GM18526 (cell line): Measurements from ENCODE around the gene ZYG11A.

Source experiments
- POLR2A ChIP-seq: IDR thresholded peaks from 3 replicates; pipeline ENCODE4 v1.6.1; 2011; ENCODE audit not compliant: insufficient read length; ENCODE audit errors: extremely low read depth

ZYG11A gene

GRCh38 chr1:52913537-52913936 is 71.0 kb downstream of the ZYG11A start:
- TF ChIP-seq POLR2A: no peak

- TF ChIP-seq POLR2A: no peak
Observed at GRCh38 chr1:52914463-52914862, 71.9 kb downstream of the ZYG11A start.

GRCh38 chr1:52915211-52915854 is 72.8 kb downstream of the ZYG11A start:
- TF ChIP-seq POLR2A: no peak

DNA sequence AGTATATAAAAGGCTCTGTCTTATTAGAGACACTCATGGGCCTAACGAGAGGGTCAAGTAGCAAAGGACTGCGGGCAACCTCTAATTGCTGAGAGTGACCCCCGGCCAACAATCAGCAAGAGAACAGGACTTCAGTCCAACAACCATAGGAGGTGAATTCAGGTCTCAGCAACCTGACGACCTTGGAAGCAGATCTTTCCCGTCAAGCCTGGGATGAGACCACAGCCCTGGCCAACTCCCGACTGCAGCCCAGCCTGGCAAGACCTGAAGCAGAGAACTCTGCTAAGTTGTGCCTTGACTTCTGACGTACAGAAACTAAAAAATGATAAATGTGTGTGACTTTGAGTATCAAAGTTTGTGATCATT is 73.3 kb downstream of the ZYG11A start:
- no peak for TF ChIP-seq POLR2A

GRCh38 chr1:52916241-52916975 is 73.8 kb downstream of the ZYG11A start:
- no peak for TF ChIP-seq POLR2A

DNA sequence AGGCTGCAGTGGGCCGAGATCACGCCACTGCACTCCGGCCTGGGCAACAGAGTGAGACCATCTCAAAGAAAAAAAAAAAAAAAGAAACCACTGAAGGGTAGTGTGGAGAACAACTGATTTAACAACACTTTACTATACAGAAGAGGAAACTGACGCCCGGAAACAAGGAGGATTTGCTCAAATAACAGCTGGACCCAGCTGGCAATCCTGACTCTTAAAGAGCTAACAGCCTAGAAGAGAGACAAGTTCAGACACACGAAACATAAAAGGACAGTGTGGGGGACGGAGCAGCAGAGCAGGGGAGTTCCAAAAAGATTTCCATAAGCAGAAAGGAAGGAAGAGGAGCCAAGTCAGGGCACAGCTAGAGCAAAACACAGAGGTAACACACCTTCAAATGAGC is 74.6 kb downstream of the ZYG11A start:
- no peak for TF ChIP-seq POLR2A

- no peak for TF ChIP-seq POLR2A
Observed at GRCh38 chr1:52917581-52917980, 75.0 kb downstream of the ZYG11A start.

DNA sequence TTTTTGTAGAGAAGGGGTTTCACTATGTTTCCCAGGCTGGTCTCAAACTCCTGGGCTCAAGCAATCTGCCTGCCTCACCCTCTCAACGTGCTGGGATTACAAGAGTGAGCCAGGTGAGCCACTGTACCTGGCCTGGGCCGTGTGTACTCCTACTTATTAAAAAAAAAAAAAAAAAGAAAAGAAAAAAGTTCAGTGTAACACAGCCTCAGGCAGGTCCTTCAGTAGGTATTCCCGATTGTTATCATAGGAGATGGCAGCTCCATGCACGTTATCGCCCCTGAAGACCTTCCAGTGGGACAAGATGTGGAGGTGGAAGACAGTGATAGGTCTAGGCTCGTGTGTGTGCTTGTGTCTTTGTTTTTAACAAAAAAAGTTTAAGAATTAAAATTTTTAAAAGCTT is 75.6 kb downstream of the ZYG11A start:
- TF ChIP-seq POLR2A: no peak

DNA sequence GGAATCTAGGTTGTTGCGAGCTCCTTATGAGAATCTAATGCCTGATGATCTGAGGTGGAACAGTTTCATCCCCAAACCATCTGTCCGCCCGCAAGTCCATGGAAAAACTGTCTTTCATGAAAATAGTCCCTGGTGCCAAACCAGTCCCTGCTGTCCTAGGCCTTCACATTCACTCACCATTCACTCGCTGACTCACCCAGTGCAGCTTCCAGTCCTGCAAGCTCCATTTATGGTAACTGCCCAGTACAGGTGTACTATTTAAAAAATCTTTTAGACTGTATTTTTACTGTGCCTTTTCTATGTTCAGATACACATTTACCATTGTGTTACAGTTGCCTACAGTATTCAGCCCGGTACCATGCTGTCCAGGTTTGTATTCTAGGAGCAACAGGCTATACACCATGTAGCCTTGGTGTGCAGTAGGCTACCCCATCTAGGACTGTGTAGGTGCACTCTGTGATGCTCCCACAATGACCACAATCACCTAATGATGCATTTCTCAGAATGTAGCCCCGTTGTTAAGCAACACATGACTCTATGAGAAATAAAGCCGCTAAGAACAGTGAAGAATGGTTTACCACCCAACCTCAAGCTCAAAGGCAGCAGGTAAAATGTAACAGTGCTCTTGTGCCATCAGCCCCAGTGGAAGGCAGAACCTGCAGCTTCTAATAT is 76.6 kb downstream of the ZYG11A start:
- TF ChIP-seq POLR2A: no peak

GRCh38 chr1:52919723-52920483 is 77.3 kb downstream of the ZYG11A start:
- TF ChIP-seq POLR2A: no peak

DNA sequence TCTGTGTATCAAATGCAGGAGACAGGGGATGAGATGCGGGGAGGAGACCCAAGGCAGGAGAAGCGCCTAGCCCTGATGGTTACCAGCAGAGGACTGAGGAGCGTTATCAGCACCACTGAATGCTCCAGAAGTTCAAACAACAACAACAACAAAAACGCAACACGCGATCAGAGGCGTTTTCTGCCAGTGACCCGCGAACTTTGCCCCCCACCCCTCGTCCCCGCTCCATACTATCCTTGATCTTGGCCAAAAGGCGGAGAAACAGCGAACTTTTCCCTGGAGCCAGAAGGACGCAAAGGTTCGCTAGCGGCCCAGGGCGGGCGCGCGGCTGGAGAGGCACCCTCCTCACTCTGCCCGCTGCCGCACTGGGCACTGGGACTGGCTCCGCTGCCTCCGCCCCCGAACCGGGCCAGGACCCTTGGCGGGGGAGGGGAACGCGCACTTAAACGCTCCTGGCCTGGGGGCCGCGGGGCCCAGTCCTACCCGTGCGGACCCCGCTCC is 78.3 kb downstream of the ZYG11A start:
- no peak for TF ChIP-seq POLR2A

DNA sequence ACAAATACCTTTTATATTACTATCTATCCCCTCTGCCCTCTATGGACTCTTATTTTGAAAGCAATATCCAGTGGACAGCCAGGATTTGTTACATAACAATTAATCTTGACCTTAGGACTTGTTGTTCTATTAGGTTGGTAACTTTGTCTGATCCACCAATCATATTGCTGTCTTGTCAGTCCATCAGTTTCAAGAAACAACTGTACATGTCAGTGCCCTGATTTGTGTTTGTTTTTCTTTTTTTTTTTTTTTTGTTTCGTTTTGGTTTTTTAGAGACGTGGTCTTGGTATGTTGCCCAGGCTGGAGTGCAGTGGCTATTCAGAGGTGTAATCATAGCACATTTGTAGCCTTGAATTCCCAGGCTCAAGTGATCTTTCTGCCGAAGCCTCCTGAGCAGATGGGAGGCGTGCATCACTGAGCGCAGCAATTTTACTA is 83.0 kb downstream of the ZYG11A start:
- TF ChIP-seq POLR2A: no peak

DNA sequence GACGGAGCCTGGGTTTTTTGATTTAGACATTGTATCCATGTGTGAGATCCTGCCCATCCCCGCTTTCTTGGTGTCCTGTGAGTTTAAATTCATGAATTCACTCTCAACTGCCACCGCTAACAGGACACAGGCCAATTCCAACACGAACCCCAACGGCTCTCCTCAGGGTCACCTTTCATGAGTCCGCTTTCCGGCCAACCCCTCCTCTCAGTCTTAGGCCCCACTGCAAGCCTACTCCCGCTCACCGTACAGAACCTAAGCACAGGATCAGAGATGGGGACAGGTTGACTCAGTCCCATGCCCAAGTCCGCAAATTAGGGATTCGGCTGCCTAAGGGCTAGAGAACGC is 84.3 kb downstream of the ZYG11A start:
- no peak for TF ChIP-seq POLR2A

- peak; percentile 40 for TF ChIP-seq POLR2A
Observed at GRCh38 chr1:52927212-52928014, 84.9 kb downstream of the ZYG11A start, which contains the start of gene SCP2. SCP2 (plus strand) TSS chr1:52927276; CDS start chr1:52927397, 121 bp downstream.

GRCh38 chr1:52928015-52928404 is 85.5 kb downstream of the ZYG11A start:
- no peak for TF ChIP-seq POLR2A
